MM.1S (cell line): Measurements from ENCODE around the gene ADAMTS4.

ENCODE experiments used
- DNase-seq: peaks from one replicate; pipeline ENCODE4 v3.0.0-alpha.2; 2015
- H2AFZ ChIP-seq: fragments of 300-600 bp; sonication (generic); 2 replicates; pipeline ENCODE4 v1.6.0; 2016; ENCODE audit warnings: antibody characterized with exemption, low read length
- H3F3A ChIP-seq: fragments of 300-600 bp; sonication (generic); 2 replicates; pipeline ENCODE4 v1.6.1; 2016; ENCODE audit warnings: mild to moderate bottlenecking, antibody characterized with exemption, low read length, moderate library complexity, mixed read lengths; ENCODE audit not compliant: insufficient read depth
- H3K27ac ChIP-seq: fragments of 300-600 bp; sonication (generic); 2 replicates; pipeline ENCODE4 v1.5.1; 2016; ENCODE audit warnings: mild to moderate bottlenecking, low read length
- H3K27me3 ChIP-seq: fragments of 300-600 bp; sonication (generic); replicated peaks from 2 replicates; pipeline ENCODE4 v1.6.0; 2016; ENCODE audit warnings: low read length; ENCODE audit not compliant: insufficient read depth
- H3K36me3 ChIP-seq: fragments of 300-600 bp; sonication (generic); replicated peaks from 2 replicates; pipeline ENCODE4 v1.6.1; 2016; ENCODE audit warnings: mild to moderate bottlenecking, low read length, mixed read lengths; ENCODE audit not compliant: insufficient read depth
- H3K4me1 ChIP-seq: fragments of 300-600 bp; sonication (generic); 2 replicates; pipeline ENCODE4 v1.6.1; 2016; ENCODE audit warnings: low read length, mixed read lengths
- H3K4me2 ChIP-seq: fragments of 300-600 bp; sonication (generic); 2 replicates; pipeline ENCODE4 v1.6.0; 2016; ENCODE audit warnings: low read depth, low read length
- H3K4me3 ChIP-seq: fragments of 300-600 bp; sonication (generic); 2 replicates; pipeline ENCODE4 v1.5.1; 2016; ENCODE audit warnings: low read length, mixed read lengths
- H3K79me2 ChIP-seq: fragments of 300-600 bp; sonication (generic); 2 replicates; pipeline ENCODE4 v1.6.1; 2016; ENCODE audit warnings: mixed run types, low read length, mixed read lengths
- H3K9ac ChIP-seq: fragments of 300-600 bp; sonication (generic); 2 replicates; pipeline ENCODE4 v1.6.1; 2016; ENCODE audit warnings: low read length, mixed read lengths
- H3K9me2 ChIP-seq: fragments of 300-600 bp; sonication (generic); replicated peaks from 2 replicates; pipeline ENCODE4 v1.6.1; 2016; ENCODE audit warnings: mild to moderate bottlenecking, low read length, mixed read lengths; ENCODE audit not compliant: insufficient read depth
- H3K9me3 ChIP-seq: fragments of 300-600 bp; sonication (generic); replicated peaks from 2 replicates; pipeline ENCODE4 v1.6.1; 2016; ENCODE audit warnings: mild to moderate bottlenecking, low read length, mixed read lengths; ENCODE audit not compliant: insufficient read depth
- H4K20me1 ChIP-seq: fragments of 300-600 bp; sonication (generic); 2 replicates; pipeline ENCODE4 v1.6.1; 2016; ENCODE audit warnings: mild to moderate bottlenecking, low read length, moderate library complexity, mixed read lengths; ENCODE audit not compliant: insufficient read depth
- CTCF ChIP-seq: fragments of 300-600 bp; sonication (generic); IDR thresholded peaks from 2 replicates; pipeline ENCODE4 v1.5.1; 2016; ENCODE audit warnings: antibody characterized with exemption, low read length, mixed read lengths
- EZH2 ChIP-seq: fragments of 300-600 bp; sonication (generic); optimal IDR thresholded peaks from 2 replicates; pipeline ENCODE3; 2017; ENCODE audit warnings: low read depth, mild to moderate bottlenecking, antibody characterized with exemption, low read length, mixed read lengths
- EZH2phosphoT487 ChIP-seq: fragments of 300-600 bp; sonication (generic); IDR thresholded peaks from 2 replicates; pipeline ENCODE4 v1.6.1; 2018; ENCODE audit warnings: antibody characterized with exemption, low read length

Gene ADAMTS4

GRCh38 chr1:161193561-161194235, 5.2 kb downstream of the ADAMTS4 start:
- H3K36me3 ChIP-seq, result no peaks in the 10 kb centered on the region
- H3K27ac ChIP-seq, result no peak overlapping the region
- TF ChIP-seq CTCF (peak; percentile 6; the same call in 1 of the 2 replicates), EZH2 (no peak), EZH2phosphoT487 (no peak)
- DNase-seq, result no peak
- no peaks in the 10 kb centered on the region for H3K9me3 ChIP-seq
- H4K20me1 ChIP-seq, result no peaks in the 10 kb centered on the region
- 0 out of 2 replicates have a peak, but pooled peaks cover 4% of the 10 kb centered on the region for H3F3A ChIP-seq
- peaks cover 13% of the 10 kb centered on the region for H3K4me1 ChIP-seq
- H3K4me3 ChIP-seq, result no peak overlapping the region
- no peaks in the 10 kb centered on the region for H3K27me3 ChIP-seq
- H3K79me2 ChIP-seq, result no peaks in the 10 kb centered on the region
- no peaks in the 10 kb centered on the region for H3K9me2 ChIP-seq
- no peak overlapping the region for H3K4me2 ChIP-seq
- no peak overlapping the region for H3K9ac ChIP-seq
- H2AFZ ChIP-seq, result peak overlapping the region; percentile 86; the same call in 1 of the 2 replicates

GRCh38 chr1:161192476-161193465, 6.1 kb downstream of the ADAMTS4 start:
- H3F3A ChIP-seq, result 0 out of 2 replicates have a peak, but pooled peaks cover 4% of the 10 kb centered on the region
- no peaks in the 10 kb centered on the region for H3K9me2 ChIP-seq
- no peaks in the 10 kb centered on the region for H3K9me3 ChIP-seq
- H3K27ac ChIP-seq, result no peak overlapping the region
- H4K20me1 ChIP-seq, result no peaks in the 10 kb centered on the region
- H3K4me3 ChIP-seq, result no peak overlapping the region
- H3K4me1 ChIP-seq, result peaks cover 13% of the 10 kb centered on the region
- H3K9ac ChIP-seq, result peak overlapping the region; percentile 4; the same call in 1 of the 2 replicates
- peak overlapping the region; percentile 86 for H2AFZ ChIP-seq
- no peak for TF ChIP-seq EZH2
- peak; percentile 99 for TF ChIP-seq CTCF
- no peak for TF ChIP-seq EZH2phosphoT487
- peak overlapping the region; percentile 25; the same call in 1 of the 2 replicates for H3K4me2 ChIP-seq
- H3K36me3 ChIP-seq, result no peaks in the 10 kb centered on the region
- no peaks in the 10 kb centered on the region for H3K79me2 ChIP-seq
- peak; percentile 89 for DNase-seq
- no peaks in the 10 kb centered on the region for H3K27me3 ChIP-seq

- H3K36me3 ChIP-seq, result no peaks in the 10 kb centered on the region
Observed at GRCh38 chr1:161191971-161192370, 6.9 kb downstream of the ADAMTS4 start.

More at GRCh38 chr1:161191971-161192370, 6.9 kb downstream of the ADAMTS4 start:
- Histone ChIP-seq H3K79me2 (no peaks in the 10 kb centered on the region), H3K9me3 (no peaks in the 10 kb centered on the region), H3K27ac (no peak overlapping the region), H3K4me1 (peaks cover 20% of the 10 kb centered on the region), H3K9me2 (no peaks in the 10 kb centered on the region), H3K27me3 (no peaks in the 10 kb centered on the region), H4K20me1 (no peaks in the 10 kb centered on the region), H2AFZ (peak overlapping the region; percentile 86), H3K4me3 (no peak overlapping the region), H3K4me2 (no peak overlapping the region), H3F3A (peaks cover 5% of the 10 kb centered on the region; the same call in 1 of the 2 replicates), H3K9ac (no peak overlapping the region)
- DNase-seq, result no peak
- TF ChIP-seq CTCF (no peak), EZH2 (no peak), EZH2phosphoT487 (no peak)
